ENCODE measurements around the gene AP1B1. TPM values are rescaled to one million over a fixed set of nuclear protein-coding genes. Genes with fewer than 3 reads are reported as not detected.

AP1B1 gene
- polyA plus RNA-seq, 1 donor (not counting 4 experiments of a cell fraction or from before 2014, with no cell fraction given), result 55.3 TPM

GRCh38 chr22:29352778-29353177 is 35.6 kb downstream of the AP1B1 start:
- Histone ChIP-seq H3K79me2 (ENCODE audit: control insufficient read depth, insufficient read depth, low read length) (no peaks in the 10 kb centered on the region), H3K27me3 (ENCODE audit: control insufficient read depth, extremely low read depth, insufficient read depth, low read length) (no peaks in the 10 kb centered on the region), H3K9me1 (ENCODE audit: control insufficient read depth, extremely low read depth, insufficient read depth, low read length) (no peaks in the 10 kb centered on the region), H2AFZ (ENCODE audit: control insufficient read depth, low read length) (no peak overlapping the region), H3K36me3 (ENCODE audit: control insufficient read depth in 2 of 2, extremely low read depth in 1 of 2, insufficient read depth in 2 of 2, low read length in 2 of 2) (peaks cover 39 to 57% of the 10 kb centered on the region in 2 experiments), H3K9me3 (ENCODE audit: control insufficient read depth, low read depth, low read length) (no peaks in the 10 kb centered on the region), H3K4me1 (ENCODE audit: control insufficient read depth, extremely low read depth, insufficient read depth, low read length) (no peaks in the 10 kb centered on the region), H3K27ac (ENCODE audit: control insufficient read depth, insufficient read depth, low read length) (no peak overlapping the region), H3K4me2 (ENCODE audit: control insufficient read depth, extremely low read depth, insufficient read depth, low read depth, low read length) (no peak overlapping the region), H3K9ac (ENCODE audit: control insufficient read depth, extremely low read depth, insufficient read depth, low read length) (no peak overlapping the region), H4K20me1 (ENCODE audit: control insufficient read depth, extremely low read depth, insufficient read depth, low read length) (no peaks in the 10 kb centered on the region), H3K4me3 (ENCODE audit: control insufficient read depth in 2 of 3, extremely low read depth in 1 of 3, insufficient read depth in 2 of 3, low read depth in 1 of 3, low read length in 3 of 3) (no peak overlapping the region)
- no peak for TF ChIP-seq CTCF (optimal IDR thresholded peaks at IDR 0.05 in 1 of 3, IDR thresholded peaks at IDR 0.05 in 1 of 3, conservative IDR thresholded peaks at IDR 0.05 in 1 of 3; ENCODE audit: extremely low read depth in 1 of 3, insufficient read depth in 2 of 3, low read length in 3 of 3)
- TF ChIP-seq EZH2 (IDR thresholded peaks at IDR 0.05; ENCODE audit: low read length), result no peak
- dilution Hi-C loops (cut with MboI; ENCODE audit: extremely low pct_ligation_motif_present, low sequenced_read_pairs), result no loop called here
- FAIRE-seq (no peak), DNase-seq (ENCODE audit: low read depth, low spot score) (no peak)

- Histone ChIP-seq H3K27me3 (ENCODE audit: control insufficient read depth, extremely low read depth, insufficient read depth, low read length) (no peaks in the 10 kb centered on the region), H2AFZ (ENCODE audit: control insufficient read depth, low read length) (no peak overlapping the region), H3K9ac (ENCODE audit: control insufficient read depth, extremely low read depth, insufficient read depth, low read length) (no peak overlapping the region), H3K4me3 (ENCODE audit: control insufficient read depth in 2 of 3, extremely low read depth in 1 of 3, insufficient read depth in 2 of 3, low read depth in 1 of 3, low read length in 3 of 3) (no peak overlapping the region), H3K79me2 (ENCODE audit: control insufficient read depth, insufficient read depth, low read length) (no peaks in the 10 kb centered on the region), H4K20me1 (ENCODE audit: control insufficient read depth, extremely low read depth, insufficient read depth, low read length) (no peaks in the 10 kb centered on the region), H3K4me1 (ENCODE audit: control insufficient read depth, extremely low read depth, insufficient read depth, low read length) (no peaks in the 10 kb centered on the region), H3K9me3 (ENCODE audit: control insufficient read depth, low read depth, low read length) (no peaks in the 10 kb centered on the region), H3K9me1 (ENCODE audit: control insufficient read depth, extremely low read depth, insufficient read depth, low read length) (no peaks in the 10 kb centered on the region), H3K36me3 (ENCODE audit: control insufficient read depth in 2 of 2, extremely low read depth in 1 of 2, insufficient read depth in 2 of 2, low read length in 2 of 2) (peaks cover 45 to 60% of the 10 kb centered on the region in 2 experiments), H3K4me2 (ENCODE audit: control insufficient read depth, extremely low read depth, insufficient read depth, low read depth, low read length) (no peak overlapping the region), H3K27ac (ENCODE audit: control insufficient read depth, insufficient read depth, low read length) (no peak overlapping the region)
- FAIRE-seq (no peak), DNase-seq (ENCODE audit: low read depth, low spot score) (no peak)
- TF ChIP-seq CTCF (optimal IDR thresholded peaks at IDR 0.05 in 1 of 3, IDR thresholded peaks at IDR 0.05 in 1 of 3, conservative IDR thresholded peaks at IDR 0.05 in 1 of 3; ENCODE audit: extremely low read depth in 1 of 3, insufficient read depth in 2 of 3, low read length in 3 of 3), result no peak
- TF ChIP-seq EZH2 (IDR thresholded peaks at IDR 0.05; ENCODE audit: low read length), result no peak
- dilution Hi-C loops (cut with MboI; ENCODE audit: extremely low pct_ligation_motif_present, low sequenced_read_pairs), result no loop called here
Observed at GRCh38 chr22:29351891-29352290, 36.5 kb downstream of the AP1B1 start.

Measured in keratinocyte (primary cell).